ENCODE data around the gene C2CD2.

The C2CD2 gene

GRCh38 chr21:41861255-41861654, 92.6 kb downstream of the C2CD2 start:
- no peak for DNase-seq

- no peak for DNase-seq
Measured at GRCh38 chr21:41859297-41859980, 94.4 kb downstream of the C2CD2 start.

GRCh38 chr21:41858466-41859296, 95.1 kb downstream of the C2CD2 start:
- no peak for DNase-seq

- DNase-seq, result no peak
Measured at GRCh38 chr21:41857771-41858300, 96.0 kb downstream of the C2CD2 start.

- DNase-seq, result no peak
Measured at GRCh38 chr21:41856572-41856971, 97.2 kb downstream of the C2CD2 start.

GRCh38 chr21:41854426-41854995, 99.3 kb downstream of the C2CD2 start:
- no peak for DNase-seq

- DNase-seq, result no peak
Measured at GRCh38 chr21:41852929-41853320, 100.9 kb downstream of the C2CD2 start.

- DNase-seq, result no peak
Measured at GRCh38 chr21:41852151-41852928, 101.5 kb downstream of the C2CD2 start.

- DNase-seq, result no peak
Measured at GRCh38 chr21:41851090-41851790, 102.6 kb downstream of the C2CD2 start.

- no peak for DNase-seq
Measured at GRCh38 chr21:41850085-41850484, 103.7 kb downstream of the C2CD2 start.

- DNase-seq, result no peak
Measured at GRCh38 chr21:41848958-41849580, 104.7 kb downstream of the C2CD2 start.

GRCh38 chr21:41848533-41848932, 105.3 kb downstream of the C2CD2 start:
- no peak for DNase-seq

GRCh38 chr21:41847066-41847804, 106.6 kb downstream of the C2CD2 start:
- DNase-seq, result no peak

GRCh38 chr21:41846536-41846935, 107.3 kb downstream of the C2CD2 start:
- DNase-seq, result no peak

- no peak for DNase-seq
Measured at GRCh38 chr21:41846033-41846317, 107.8 kb downstream of the C2CD2 start.

GRCh38 chr21:41845310-41846032, 108.3 kb downstream of the C2CD2 start:
- DNase-seq, result no peak

GRCh38 chr21:41843584-41843983, 110.2 kb downstream of the C2CD2 start:
- DNase-seq, result no peak

GRCh38 chr21:41840880-41841279, 112.9 kb downstream of the C2CD2 start:
- no peak for DNase-seq

- DNase-seq, result no peak
Measured at GRCh38 chr21:41839387-41840000, 114.3 kb downstream of the C2CD2 start.

- no peak for DNase-seq
Measured at GRCh38 chr21:41837756-41838297, 116.0 kb downstream of the C2CD2 start.

Measured in activated CD4-positive, alpha-beta T cell treated with anti-CD3 and anti-CD28 coated beads, Interleukin-2, Interleukin-6, amounts not matched to agents 100 ng/mL and 50 ng/mL, durations not matched to agents 16 hours and 8 hours (primary cell).